Measurements from ENCODE around the gene C5orf24. TPM values are rescaled to one million over a fixed set of nuclear protein-coding genes. Genes with fewer than 3 reads are reported as not detected.
A peak's percentile ranks its signal among the peaks of the same experiment; 100 is the strongest.

C5orf24 gene
- total RNA-seq (10 to 100 TPM in 5 of 6 donors, 1 to 10 TPM in 1; 7.7 to 17.2 (median 13.8) TPM), polyA plus RNA-seq (10 to 100 TPM in 1 of 2 donors, 1 to 10 TPM in 1; 6.0 to 15.9 TPM)

- intact Hi-C loops (cut with DNase I) = no loop called here
- 0 to 1% methylated on average over 71 to 84 of the region's 84 CpGs for WGBS, 2 donors
- Histone ChIP-seq H3K27ac (peak within 1 kb of the TSS; percentile 81 to 93 (median 90)), H3K9me3 (no peaks in the 10 kb centered on the region), H3K27me3 (no peaks in the 10 kb centered on the region), H3K36me3 (no peaks in the 10 kb centered on the region), H3K4me1 (peaks cover 0 to 18% (median 9%) of the 10 kb centered on the region in 3 donors), H3K4me3 (peak within 1 kb of the TSS; percentile 66 to 90 (median 82))
- DNase-seq (peak; percentile 93 to 99 (median 96)), ATAC-seq (peak; percentile 96 to 99 (median 98)), FAIRE-seq (no peak)
- TF ChIP-seq, protein P1, sequence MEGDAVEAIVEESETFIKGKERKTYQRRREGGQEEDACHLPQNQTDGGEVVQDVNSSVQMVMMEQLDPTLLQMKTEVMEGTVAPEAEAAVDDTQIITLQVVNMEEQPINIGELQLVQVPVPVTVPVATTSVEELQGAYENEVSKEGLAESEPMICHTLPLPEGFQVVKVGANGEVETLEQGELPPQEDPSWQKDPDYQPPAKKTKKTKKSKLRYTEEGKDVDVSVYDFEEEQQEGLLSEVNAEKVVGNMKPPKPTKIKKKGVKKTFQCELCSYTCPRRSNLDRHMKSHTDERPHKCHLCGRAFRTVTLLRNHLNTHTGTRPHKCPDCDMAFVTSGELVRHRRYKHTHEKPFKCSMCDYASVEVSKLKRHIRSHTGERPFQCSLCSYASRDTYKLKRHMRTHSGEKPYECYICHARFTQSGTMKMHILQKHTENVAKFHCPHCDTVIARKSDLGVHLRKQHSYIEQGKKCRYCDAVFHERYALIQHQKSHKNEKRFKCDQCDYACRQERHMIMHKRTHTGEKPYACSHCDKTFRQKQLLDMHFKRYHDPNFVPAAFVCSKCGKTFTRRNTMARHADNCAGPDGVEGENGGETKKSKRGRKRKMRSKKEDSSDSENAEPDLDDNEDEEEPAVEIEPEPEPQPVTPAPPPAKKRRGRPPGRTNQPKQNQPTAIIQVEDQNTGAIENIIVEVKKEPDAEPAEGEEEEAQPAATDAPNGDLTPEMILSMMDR (IDR thresholded peaks at IDR 0.05) = no peak
Observed at GRCh38 chr5:134845852-134846640, at the start of gene C5orf24. Gene C5orf24, plus strand, starts transcription at chr5:134845968. Its CDS starts 8,933 bp downstream, at chr5:134854901.

DNA sequence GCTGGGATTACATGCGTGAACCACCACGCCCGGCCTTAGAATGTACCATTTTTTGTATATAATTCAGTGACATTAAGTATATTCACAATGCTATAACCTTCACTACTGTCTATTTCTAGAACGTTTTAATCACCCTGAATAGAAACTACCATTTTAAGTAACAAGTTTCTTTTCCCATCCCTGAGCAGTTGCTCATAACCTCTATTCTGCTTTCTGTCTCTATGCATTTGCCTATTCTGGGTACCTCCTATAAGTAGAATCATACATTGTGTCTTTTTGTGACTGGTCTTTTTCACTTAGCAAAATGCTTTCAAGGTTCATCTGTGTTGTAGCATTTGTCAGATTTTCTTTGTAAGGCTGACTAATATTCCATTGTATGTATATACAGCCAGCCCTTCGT lies 47.3 kb upstream of the C5orf24 start:
- FAIRE-seq (no peak), ATAC-seq (no peak), DNase-seq (no peak)
- H3K27me3 ChIP-seq = no peaks in the 10 kb centered on the region
- no peak overlapping the region for H3K27ac ChIP-seq
- WGBS, 2 donors = 85 to 91% methylated on average over 5 of the region's 5 CpGs
- TF ChIP-seq, protein P1 (IDR thresholded peaks at IDR 0.05) = no peak
- intact Hi-C loops (cut with DNase I) = no loop called here
- H3K36me3 ChIP-seq = peaks cover 0 to 22% (median 9%) of the 10 kb centered on the region in 3 donors
- H3K4me1 ChIP-seq = no peaks in the 10 kb centered on the region
- H3K4me3 ChIP-seq = no peak overlapping the region
- H3K9me3 ChIP-seq = no peaks in the 10 kb centered on the region

DNA sequence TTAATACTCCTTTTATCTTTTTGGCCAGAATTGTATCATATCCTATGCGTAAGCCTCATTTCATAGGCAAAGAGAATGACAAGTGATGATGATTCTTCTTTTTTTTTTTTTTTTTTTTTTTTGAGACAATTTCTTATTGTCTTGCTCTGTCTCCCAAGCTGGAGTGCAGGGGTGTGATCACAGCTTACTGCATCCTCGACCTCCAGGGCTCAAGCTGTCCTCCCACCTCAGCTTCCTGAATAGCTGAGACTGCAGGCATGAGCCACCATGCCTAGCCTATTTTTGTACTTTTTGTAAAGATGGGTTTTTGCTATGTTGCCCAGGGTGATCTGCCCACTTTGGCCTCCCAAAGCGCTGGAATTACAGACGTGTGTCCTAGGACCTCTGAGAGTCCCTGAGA lies 41.9 kb upstream of the C5orf24 start:
- FAIRE-seq = no peak
- Histone ChIP-seq H3K27me3 (no peaks in the 10 kb centered on the region), H3K36me3 (peaks cover 0 to 8% (median 0%) of the 10 kb centered on the region in 3 donors), H3K9me3 (no peaks in the 10 kb centered on the region), H3K27ac (no peak overlapping the region), H3K4me3 (no peak overlapping the region), H3K4me1 (no peaks in the 10 kb centered on the region)
- intact Hi-C loops (cut with DNase I) = no loop called here
- 85% methylated on average over 4 of the region's 4 CpGs for WGBS, 2 donors
- ATAC-seq = no peak
- no peak for DNase-seq
- TF ChIP-seq, protein P1 (IDR thresholded peaks at IDR 0.05) = no peak

DNA sequence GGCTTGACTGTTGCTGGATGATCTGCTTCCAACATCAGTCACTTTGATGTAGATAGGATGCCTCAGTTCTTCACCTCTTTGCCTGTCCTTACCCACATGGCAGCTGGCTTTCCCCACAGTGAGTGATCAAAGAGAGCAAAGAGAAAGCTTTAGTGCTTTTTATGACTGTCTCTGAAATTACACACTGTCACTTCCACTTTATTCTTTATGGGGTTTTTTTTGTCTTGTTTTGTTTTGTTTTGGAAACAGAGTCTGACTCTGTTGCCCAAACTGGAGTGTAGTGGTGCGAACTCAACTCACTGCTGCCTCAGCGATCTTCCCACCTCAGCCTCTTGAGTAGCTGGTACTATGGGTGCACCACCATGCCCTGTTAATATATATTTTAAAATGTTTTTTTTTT lies 32.4 kb upstream of the C5orf24 start:
- H3K36me3 ChIP-seq = peaks cover 0 to 28% (median 6%) of the 10 kb centered on the region in 3 donors
- no peak for ATAC-seq
- H3K27ac ChIP-seq = no peak overlapping the region
- WGBS, 2 donors = 98 to 99% methylated on average over 2 of the region's 2 CpGs
- FAIRE-seq = no peak
- no peaks in the 10 kb centered on the region for H3K27me3 ChIP-seq
- intact Hi-C loops (cut with DNase I) = no loop called here
- TF ChIP-seq, protein P1 (IDR thresholded peaks at IDR 0.05) = no peak
- DNase-seq = no peak
- H3K4me3 ChIP-seq = no peak overlapping the region
- H3K4me1 ChIP-seq = no peaks in the 10 kb centered on the region
- H3K9me3 ChIP-seq = no peaks in the 10 kb centered on the region

DNA sequence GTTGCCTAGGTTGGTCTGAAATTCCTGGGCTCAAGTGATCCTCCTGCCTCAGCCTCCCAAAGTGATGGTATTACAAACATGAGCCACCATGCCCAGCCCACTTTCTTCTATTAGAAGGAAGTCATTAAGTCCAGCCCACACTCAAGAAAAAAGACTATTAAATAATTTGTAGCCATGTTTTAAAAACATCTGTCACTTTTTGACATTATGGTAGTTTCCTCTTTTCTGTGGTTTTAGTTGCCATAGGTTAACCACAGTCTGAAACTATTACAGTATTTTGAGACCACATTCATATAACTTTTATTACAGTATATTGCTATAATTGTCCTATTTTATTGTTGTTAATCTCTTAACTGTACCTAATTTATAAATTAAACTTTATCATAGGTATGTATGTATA lies 31.9 kb upstream of the C5orf24 start:
- TF ChIP-seq, protein P1 (IDR thresholded peaks at IDR 0.05) = no peak
- no peaks in the 10 kb centered on the region for H3K4me1 ChIP-seq

More for the DNA sequence above, 31.9 kb upstream of the C5orf24 start:
- H3K9me3 ChIP-seq = no peaks in the 10 kb centered on the region
- FAIRE-seq (no peak), DNase-seq (no peak), ATAC-seq (no peak)
- H3K27me3 ChIP-seq = no peaks in the 10 kb centered on the region
- H3K36me3 ChIP-seq = peaks cover 1 to 28% (median 6%) of the 10 kb centered on the region in 3 donors
- intact Hi-C loops (cut with DNase I) = no loop called here
- no peak overlapping the region for H3K27ac ChIP-seq
- H3K4me3 ChIP-seq = no peak overlapping the region
